ENCODE results near the gene PPP4R2.

The PPP4R2 gene

DNA sequence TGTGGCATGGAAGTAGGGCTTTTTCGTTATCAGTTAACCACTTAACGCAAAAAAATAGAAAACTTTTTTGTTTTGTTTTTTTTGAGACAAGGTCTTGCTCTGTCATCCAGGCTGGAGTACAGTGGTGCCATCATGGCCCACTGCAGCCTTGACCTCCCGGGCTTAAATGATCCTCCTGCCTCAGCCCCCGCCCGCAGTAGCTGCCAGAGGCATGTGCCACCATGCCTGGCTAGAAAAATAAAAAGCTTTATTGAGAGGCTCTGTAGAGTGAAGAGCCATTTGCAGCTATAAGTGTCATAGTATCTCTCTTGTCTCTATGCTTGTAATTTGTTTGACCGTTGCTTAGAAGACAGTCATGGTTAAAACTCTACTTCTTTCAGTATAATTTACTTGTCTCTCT lies 13.5 kb downstream of the PPP4R2 start:
- no peak for DNase-seq (ENCODE audit: low read depth, low spot score)
- TF ChIP-seq, protein P1, sequence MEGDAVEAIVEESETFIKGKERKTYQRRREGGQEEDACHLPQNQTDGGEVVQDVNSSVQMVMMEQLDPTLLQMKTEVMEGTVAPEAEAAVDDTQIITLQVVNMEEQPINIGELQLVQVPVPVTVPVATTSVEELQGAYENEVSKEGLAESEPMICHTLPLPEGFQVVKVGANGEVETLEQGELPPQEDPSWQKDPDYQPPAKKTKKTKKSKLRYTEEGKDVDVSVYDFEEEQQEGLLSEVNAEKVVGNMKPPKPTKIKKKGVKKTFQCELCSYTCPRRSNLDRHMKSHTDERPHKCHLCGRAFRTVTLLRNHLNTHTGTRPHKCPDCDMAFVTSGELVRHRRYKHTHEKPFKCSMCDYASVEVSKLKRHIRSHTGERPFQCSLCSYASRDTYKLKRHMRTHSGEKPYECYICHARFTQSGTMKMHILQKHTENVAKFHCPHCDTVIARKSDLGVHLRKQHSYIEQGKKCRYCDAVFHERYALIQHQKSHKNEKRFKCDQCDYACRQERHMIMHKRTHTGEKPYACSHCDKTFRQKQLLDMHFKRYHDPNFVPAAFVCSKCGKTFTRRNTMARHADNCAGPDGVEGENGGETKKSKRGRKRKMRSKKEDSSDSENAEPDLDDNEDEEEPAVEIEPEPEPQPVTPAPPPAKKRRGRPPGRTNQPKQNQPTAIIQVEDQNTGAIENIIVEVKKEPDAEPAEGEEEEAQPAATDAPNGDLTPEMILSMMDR (IDR thresholded peaks at IDR 0.05; ENCODE audit: low read depth, low read length): no peak
- in situ Hi-C loops (cut with HindIII; ENCODE audit: low sequenced_read_pairs): no loop called here
- no peak overlapping the region for H3K4me3 ChIP-seq (ENCODE audit: low read depth, low read length)

DNA sequence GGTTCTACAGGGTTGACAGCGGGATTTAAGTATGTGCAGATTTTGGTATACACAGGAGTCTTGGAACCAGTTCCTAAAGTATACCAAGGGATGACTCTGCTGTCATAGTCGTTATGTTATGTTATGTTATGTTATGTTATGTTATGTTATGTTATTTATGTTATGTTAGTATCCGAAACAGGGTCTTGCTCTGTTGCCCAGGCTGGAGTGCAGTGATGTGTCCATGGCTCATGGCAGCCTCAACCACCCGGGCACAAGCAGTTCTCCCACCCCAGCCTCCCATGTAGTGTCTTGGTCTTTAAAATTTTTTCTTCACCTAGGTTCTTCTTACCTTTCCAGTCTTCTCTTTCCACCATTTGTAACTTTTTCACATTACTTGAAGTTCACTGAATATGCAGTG lies 21.7 kb downstream of the PPP4R2 start:
- TF ChIP-seq, protein P1 (IDR thresholded peaks at IDR 0.05; ENCODE audit: low read depth, low read length): no peak
- in situ Hi-C loops (cut with HindIII; ENCODE audit: low sequenced_read_pairs): no loop called here
- no peak for DNase-seq (ENCODE audit: low read depth, low spot score)
- no peak overlapping the region for H3K4me3 ChIP-seq (ENCODE audit: low read depth, low read length)

DNA sequence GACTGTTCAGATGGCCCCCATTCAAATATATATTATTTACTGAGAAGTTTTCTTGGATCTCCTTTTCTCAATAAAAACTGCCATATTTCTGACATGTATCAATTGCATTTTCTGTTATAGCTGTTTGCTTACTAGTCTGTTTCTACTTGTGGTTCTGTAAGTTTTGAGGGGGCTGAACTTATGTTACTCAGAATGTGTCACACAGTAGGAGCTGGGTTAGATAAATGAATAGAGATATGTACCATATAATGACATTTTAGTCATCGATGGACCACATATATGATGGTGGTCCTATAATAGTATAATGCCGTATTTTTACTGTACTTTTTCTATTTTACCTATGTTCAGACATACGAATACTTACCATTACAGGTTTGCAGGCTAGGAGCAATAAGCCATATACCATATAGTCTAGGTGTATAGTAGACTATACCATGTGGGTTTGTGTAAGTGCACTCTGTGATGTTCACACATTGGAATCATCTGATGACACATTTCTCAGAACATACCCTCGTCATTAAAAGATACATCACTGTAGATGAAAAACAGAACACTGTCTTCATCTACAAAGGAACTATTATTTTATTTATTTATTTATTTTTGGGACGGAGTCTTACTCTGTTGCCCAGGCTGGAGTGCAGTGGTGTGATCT lies 22.3 kb downstream of the PPP4R2 start:
- in situ Hi-C loops (cut with HindIII; ENCODE audit: low sequenced_read_pairs): no loop called here
- H3K4me3 ChIP-seq (ENCODE audit: low read depth, low read length): no peak overlapping the region
- no peak for DNase-seq (ENCODE audit: low read depth, low spot score)
- TF ChIP-seq, protein P1 (IDR thresholded peaks at IDR 0.05; ENCODE audit: low read depth, low read length): no peak

DNA sequence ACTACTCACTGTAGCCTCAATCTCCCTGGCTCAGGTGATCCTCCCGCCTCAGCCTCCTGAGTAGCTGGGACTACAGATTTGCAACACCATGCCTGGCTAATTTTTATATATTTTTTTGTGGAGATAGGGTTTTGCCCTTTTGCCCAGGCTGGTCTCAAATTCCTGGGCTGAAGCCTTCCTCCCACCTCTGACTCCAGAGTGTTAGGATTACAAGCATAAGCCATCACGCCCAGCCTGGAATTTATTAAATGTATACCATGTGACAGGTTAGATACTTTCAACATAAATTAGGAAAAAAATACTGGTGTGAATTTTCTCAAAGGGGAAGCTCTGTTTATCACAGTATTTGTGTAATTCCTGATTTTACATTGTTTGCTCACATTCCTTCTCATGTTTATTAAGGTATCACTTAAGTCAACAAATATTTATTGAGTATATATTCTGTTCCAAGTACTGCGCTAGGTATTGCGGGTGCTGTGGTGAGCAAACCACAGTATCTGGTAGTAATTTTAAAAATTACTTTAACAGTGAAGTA lies 24.8 kb downstream of the PPP4R2 start:
- no peak overlapping the region for H3K4me3 ChIP-seq (ENCODE audit: low read depth, low read length)
- TF ChIP-seq, protein P1 (IDR thresholded peaks at IDR 0.05; ENCODE audit: low read depth, low read length): no peak
- no peak for DNase-seq (ENCODE audit: low read depth, low spot score)
- in situ Hi-C loops (cut with HindIII; ENCODE audit: low sequenced_read_pairs): no loop called here

DNA sequence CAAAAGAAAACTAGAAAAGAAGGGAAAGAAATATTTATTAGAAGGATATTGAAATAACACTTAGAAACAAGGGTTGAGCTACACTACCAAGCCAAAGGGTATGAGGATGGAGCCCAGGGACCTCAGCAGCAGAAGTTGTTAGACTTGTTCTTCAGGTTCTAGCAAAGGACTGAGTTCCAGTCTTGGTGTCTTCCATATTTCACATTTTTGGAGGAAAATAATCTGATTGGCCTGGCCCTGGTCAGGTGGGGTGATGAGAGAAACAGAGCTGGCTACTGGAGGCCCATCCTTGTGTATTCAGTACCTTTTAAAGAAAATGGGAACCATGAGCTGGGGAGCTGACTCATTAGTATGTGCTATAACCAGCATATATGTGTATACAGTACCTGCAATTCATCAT lies 28.2 kb downstream of the PPP4R2 start:
- in situ Hi-C loops (cut with HindIII; ENCODE audit: low sequenced_read_pairs): no loop called here

DNA sequence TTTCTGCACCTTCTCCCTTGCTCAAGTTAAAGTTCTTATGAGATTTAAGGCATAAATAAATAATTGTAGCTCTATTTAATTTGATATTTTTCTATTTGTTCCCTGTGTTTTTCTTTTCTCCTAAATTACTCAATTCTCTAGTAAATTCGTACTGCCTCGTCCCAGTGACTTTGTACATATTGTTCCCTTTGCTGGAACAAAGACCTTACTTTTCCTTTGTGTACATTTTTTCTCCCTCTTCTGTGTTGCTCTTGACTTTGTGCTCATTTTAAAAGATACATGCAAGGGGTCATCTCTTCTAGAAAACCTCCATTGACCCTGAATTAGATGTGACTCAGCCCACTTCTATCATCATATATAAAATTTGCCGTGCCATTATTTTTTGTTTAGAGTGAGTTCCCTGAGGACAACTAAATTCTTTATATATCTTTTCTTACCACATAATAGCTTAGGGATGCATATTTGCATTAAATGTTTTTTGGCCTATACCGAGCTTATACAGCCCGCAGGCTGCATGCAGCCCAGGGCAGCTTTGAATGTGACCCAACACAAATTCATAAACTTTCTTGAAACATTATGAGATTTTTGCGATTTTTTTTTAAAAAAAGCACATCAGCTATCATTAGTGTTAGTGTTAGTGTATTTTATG lies 29.6 kb downstream of the PPP4R2 start:
- in situ Hi-C loops (cut with HindIII; ENCODE audit: low sequenced_read_pairs): no loop called here
- no peak for DNase-seq (ENCODE audit: low read depth, low spot score)
- TF ChIP-seq, protein P1 (IDR thresholded peaks at IDR 0.05; ENCODE audit: low read depth, low read length): no peak
- H3K4me3 ChIP-seq (ENCODE audit: low read depth, low read length): no peak overlapping the region

More for the DNA sequence above, 28.2 kb downstream of the PPP4R2 start:
- H3K4me3 ChIP-seq (ENCODE audit: low read depth, low read length): no peak overlapping the region
- DNase-seq (ENCODE audit: low read depth, low spot score): no peak
- TF ChIP-seq, protein P1 (IDR thresholded peaks at IDR 0.05; ENCODE audit: low read depth, low read length): no peak

Measured in astrocyte of the spinal cord (primary cell).